Measurements from ENCODE around the gene CDH5. TPM values are rescaled to one million over a fixed set of nuclear protein-coding genes. Genes with fewer than 3 reads are reported as not detected.

The CDH5 gene
- total and polyA plus RNA-seq, 2 of the 8 experiments (the other 6 are each of a cell fraction or from before 2014, with no cell fraction given) = 0.32 TPM

- no peak overlapping the region for H2BK12ac ChIP-seq (ENCODE audit: low read depth, low read length)
- no peak overlapping the region for H3K9ac ChIP-seq (replicated peaks in 1 of 4; ENCODE audit: extremely low read depth in 1 of 4, low read depth in 3 of 4, low read length in 3 of 4)
- H2AFZ ChIP-seq (ENCODE audit: low read length) = no peak overlapping the region
- TF ChIP-seq ATF3 (IDR thresholded peaks at IDR 0.05; ENCODE audit: insufficient read depth, low read depth, low read length) (no peak), SIRT6 (IDR thresholded peaks at IDR 0.05; ENCODE audit: low read length) (no peak), GTF2F1 (IDR thresholded peaks at IDR 0.05; ENCODE audit: borderline replicate concordance, low read depth, low read length) (no peak), ASH2L (IDR thresholded peaks at IDR 0.05; ENCODE audit: low read length) (no peak), PHF8 (conservative IDR thresholded peaks at IDR 0.05; ENCODE audit: low read depth, low read length) (no peak), KDM4A (IDR thresholded peaks at IDR 0.05; ENCODE audit: low read depth, low read length, severe bottlenecking) (no peak), CTBP2 (IDR thresholded peaks at IDR 0.05; ENCODE audit: borderline replicate concordance, insufficient read depth, insufficient read length, low read length) (no peak), SP4 (IDR thresholded peaks at IDR 0.05; ENCODE audit: low read length) (no peak), SIX5 (IDR thresholded peaks at IDR 0.05; ENCODE audit: low read depth, low read length) (no peak), SRF (IDR thresholded peaks at IDR 0.05; ENCODE audit: low read depth, low read length) (no peak), CHD2 (IDR thresholded peaks at IDR 0.05; ENCODE audit: low read length) (no peak)
- TF ChIP-seq, protein P1, sequence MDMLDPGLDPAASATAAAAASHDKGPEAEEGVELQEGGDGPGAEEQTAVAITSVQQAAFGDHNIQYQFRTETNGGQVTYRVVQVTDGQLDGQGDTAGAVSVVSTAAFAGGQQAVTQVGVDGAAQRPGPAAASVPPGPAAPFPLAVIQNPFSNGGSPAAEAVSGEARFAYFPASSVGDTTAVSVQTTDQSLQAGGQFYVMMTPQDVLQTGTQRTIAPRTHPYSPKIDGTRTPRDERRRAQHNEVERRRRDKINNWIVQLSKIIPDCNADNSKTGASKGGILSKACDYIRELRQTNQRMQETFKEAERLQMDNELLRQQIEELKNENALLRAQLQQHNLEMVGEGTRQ (IDR thresholded peaks at IDR 0.05; ENCODE audit: low read length) = no peak
- no peak overlapping the region for H2AK5ac ChIP-seq (ENCODE audit: low read depth, low read length)
- H3K14ac ChIP-seq (ENCODE audit: insufficient read length) = no peak overlapping the region
- H3K56ac ChIP-seq (replicated peaks; ENCODE audit: insufficient read length, low read depth, low read length) = no peak overlapping the region
- WGBS, 2 experiments (ENCODE audit: extremely low coverage in 1 of 2, insufficient coverage in 1 of 2, insufficient read length in 1 of 2, insufficient replicate concordance in 2 of 2, low coverage in 1 of 2, low lambda C conversion rate in 2 of 2, missing lambda C conversion rate in 1 of 2) = 85% methylated on average over 4 of the region's 5 CpGs; no CpG with 5 or more reads in 1 of the 2 experiments
- H4K5ac ChIP-seq (ENCODE audit: insufficient read length, low read depth, low read length) = no peak overlapping the region
- H2BK5ac ChIP-seq (ENCODE audit: low read depth, low read length) = no peak overlapping the region
- H3K23me2 ChIP-seq (ENCODE audit: low read depth, low read length) = no peaks in the 10 kb centered on the region
- CTCF ChIA-PET (ENCODE audit: partially characterized antibody) = no interaction called here
- no peak overlapping the region for H3K27ac ChIP-seq (ENCODE audit: low read depth, low read length)
- no peak overlapping the region for H3K4me3 ChIP-seq (ENCODE audit: extremely low read depth in 1 of 4, insufficient read depth in 2 of 4, low read depth in 3 of 4, low read length in 4 of 4)
- no peak overlapping the region for H2BK20ac ChIP-seq (ENCODE audit: low read length)
- H3K4ac ChIP-seq (replicated peaks; ENCODE audit: insufficient read length, low read depth, low read length) = no peak overlapping the region
- H3K27me3 ChIP-seq (replicated peaks in 1 of 4; ENCODE audit: control insufficient read depth in 3 of 4, extremely low read depth in 1 of 4, insufficient read depth in 3 of 4, low read length in 3 of 4) = no peaks in the 10 kb centered on the region; a peak in 1 of 7 replicates
- no peaks in the 10 kb centered on the region for H3K79me2 ChIP-seq (ENCODE audit: control insufficient read depth in 1 of 2, insufficient read depth in 2 of 2, low read length in 2 of 2)
- no peak overlapping the region for H4K91ac ChIP-seq (replicated peaks; ENCODE audit: insufficient read length, low read length)
- H3K4me1 ChIP-seq (replicated peaks in 1 of 4; ENCODE audit: control insufficient read depth in 3 of 4, insufficient read depth in 4 of 4, low read length in 3 of 4) = peaks cover 0 to 5% (median 1%) of the 10 kb centered on the region in 4 experiments; a peak in 2 of 7 replicates
- H4K8ac ChIP-seq (ENCODE audit: extremely low read depth, insufficient read depth, low read length) = no peak overlapping the region
- FAIRE-seq (no peak), DNase-seq (ENCODE audit: low read depth in 1 of 2, low spot score in 2 of 2) (no peak)
- H3K9me3 ChIP-seq (ENCODE audit: insufficient read depth in 2 of 2, low read depth in 1 of 2, low read length in 1 of 2) = no peaks in the 10 kb centered on the region
- no peaks in the 10 kb centered on the region for H3K36me3 ChIP-seq (ENCODE audit: control insufficient read depth in 2 of 4, insufficient read depth in 4 of 4, low read length in 3 of 4)
- no peaks in the 10 kb centered on the region; the same call in 1 of the 2 replicates for H3K79me1 ChIP-seq (ENCODE audit: low read depth, low read length)
- H2BK120ac ChIP-seq (replicated peaks; ENCODE audit: low read depth, low read length) = no peak overlapping the region
- H2BK15ac ChIP-seq (ENCODE audit: low read length) = no peak overlapping the region
- H4K20me1 ChIP-seq (replicated peaks in 1 of 2; ENCODE audit: control insufficient read depth in 1 of 2, insufficient read depth in 2 of 2, low read length in 2 of 2) = no peaks in the 10 kb centered on the region
- POLR2A ChIA-PET (ENCODE audit: partially characterized antibody) = no interaction called here
- no peak overlapping the region for H3K4me2 ChIP-seq (ENCODE audit: insufficient read depth in 1 of 2, low read depth in 2 of 2, low read length in 2 of 2)
- H3K23ac ChIP-seq (ENCODE audit: insufficient read length) = no peak overlapping the region
- no peak overlapping the region for H3K18ac ChIP-seq (ENCODE audit: extremely low read depth, low read length)
These were observed 31.4 kb downstream of the CDH5 start for GRCh38 chr16:66397736-66398433.
